ENCODE results near the gene CCNJ.
"Not testable (repeated sequence)": the region's sequence is repeated elsewhere in the genome, so short reads cannot be mapped to it uniquely, and the experiment has no call there.

Gene CCNJ, protein sequence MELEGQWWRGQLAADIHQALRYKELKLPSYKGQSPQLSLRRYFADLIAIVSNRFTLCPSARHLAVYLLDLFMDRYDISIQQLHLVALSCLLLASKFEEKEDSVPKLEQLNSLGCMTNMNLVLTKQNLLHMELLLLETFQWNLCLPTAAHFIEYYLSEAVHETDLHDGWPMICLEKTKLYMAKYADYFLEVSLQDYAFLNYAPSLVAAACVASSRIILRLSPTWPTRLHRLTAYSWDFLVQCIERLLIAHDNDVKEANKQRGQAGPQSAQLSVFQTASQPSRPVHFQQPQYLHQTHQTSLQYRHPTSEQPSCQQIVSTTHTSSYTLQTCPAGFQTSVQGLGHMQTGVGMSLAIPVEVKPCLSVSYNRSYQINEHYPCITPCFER

GRCh38 chr10:96043033-96043892 is at the start of gene CCNJ:
TSS of gene CCNJ (plus strand) at chr10:96043583. CDS start at chr10:96044394, 811 bp downstream.
- no peaks in the 10 kb centered on the region for H3K9me3 ChIP-seq (ENCODE audit: control insufficient read depth, low read length)
- H3K36me3 ChIP-seq (ENCODE audit: control insufficient read depth, insufficient read depth, low read length): no peaks in the 10 kb centered on the region
- peaks cover 6% of the 10 kb centered on the region for H3K4me1 ChIP-seq (ENCODE audit: control insufficient read depth, insufficient read depth, low read length)
- peak within 1 kb of the TSS; percentile 80 for H3K9ac ChIP-seq (ENCODE audit: low read length)
- H3K27me3 ChIP-seq (ENCODE audit: control insufficient read depth, insufficient read depth, low read length): no peaks in the 10 kb centered on the region
- peak within 1 kb of the TSS; percentile 62 for H3K4me3 ChIP-seq (ENCODE audit: low read length)

DNA sequence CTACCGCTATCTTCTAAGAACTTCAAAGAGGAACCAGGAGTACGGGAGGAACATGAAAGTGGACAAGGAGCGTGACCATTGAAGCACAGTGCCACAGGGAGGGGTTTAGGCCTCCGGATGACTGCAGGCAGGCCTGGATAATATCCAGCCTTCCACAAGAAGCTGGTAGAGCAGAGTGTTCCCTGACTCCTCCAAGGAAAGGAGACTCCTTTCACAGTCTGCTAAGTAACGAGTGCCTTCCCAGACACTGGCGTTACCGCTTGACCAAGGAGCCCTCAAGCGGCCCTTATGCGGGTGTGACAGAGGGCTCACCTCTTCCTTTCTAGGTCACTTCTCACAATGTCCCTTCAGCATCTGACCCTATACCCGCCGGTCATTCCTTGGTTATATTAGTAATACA is 49.0 kb upstream of the CCNJ start:
- H3K4me1 ChIP-seq (ENCODE audit: control insufficient read depth, insufficient read depth, low read length); H3K9ac ChIP-seq (ENCODE audit: low read length); H3K4me3 ChIP-seq (ENCODE audit: low read length); H3K9me3 ChIP-seq (ENCODE audit: control insufficient read depth, low read length); H3K36me3 ChIP-seq (ENCODE audit: control insufficient read depth, insufficient read depth, low read length); H3K27me3 ChIP-seq (ENCODE audit: control insufficient read depth, insufficient read depth, low read length): not testable (repeated sequence)

DNA sequence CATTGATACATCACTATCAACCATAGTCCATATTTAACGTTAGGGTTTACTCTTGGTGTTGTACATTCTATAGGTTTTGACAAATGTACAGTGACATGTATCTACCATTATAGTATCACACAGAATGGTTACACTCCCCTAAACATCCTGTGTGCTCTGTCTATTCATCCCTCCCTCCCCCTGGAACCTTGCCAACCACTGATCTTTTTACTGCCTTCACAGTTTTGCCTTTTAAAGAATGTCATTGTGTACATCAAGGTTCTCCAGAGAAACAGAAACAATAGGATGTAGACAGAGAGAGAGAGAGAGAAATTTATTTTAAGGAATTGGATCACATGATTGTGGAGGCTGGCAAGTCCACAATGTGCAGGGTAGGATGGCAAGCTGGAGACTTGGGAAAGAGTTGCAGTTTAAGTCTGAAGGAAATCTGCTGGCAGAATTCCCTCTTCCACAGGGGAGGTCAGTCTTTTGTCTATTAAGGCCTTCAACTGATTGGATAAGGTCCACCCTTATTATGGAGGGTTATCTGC is 45.1 kb upstream of the CCNJ start:
- Histone ChIP-seq H3K36me3 (ENCODE audit: control insufficient read depth, insufficient read depth, low read length) (no peaks in the 10 kb centered on the region), H3K27me3 (ENCODE audit: control insufficient read depth, insufficient read depth, low read length) (no peaks in the 10 kb centered on the region), H3K4me3 (ENCODE audit: low read length) (no peak overlapping the region), H3K4me1 (ENCODE audit: control insufficient read depth, insufficient read depth, low read length) (no peaks in the 10 kb centered on the region), H3K9me3 (ENCODE audit: control insufficient read depth, low read length) (no peaks in the 10 kb centered on the region), H3K9ac (ENCODE audit: low read length) (no peak overlapping the region)

- no peak overlapping the region for H3K4me3 ChIP-seq (ENCODE audit: low read length)
- H3K27me3 ChIP-seq (ENCODE audit: control insufficient read depth, insufficient read depth, low read length): no peaks in the 10 kb centered on the region
- H3K4me1 ChIP-seq (ENCODE audit: control insufficient read depth, insufficient read depth, low read length): no peaks in the 10 kb centered on the region
- no peaks in the 10 kb centered on the region for H3K36me3 ChIP-seq (ENCODE audit: control insufficient read depth, insufficient read depth, low read length)
- H3K9ac ChIP-seq (ENCODE audit: low read length): no peak overlapping the region
- no peaks in the 10 kb centered on the region for H3K9me3 ChIP-seq (ENCODE audit: control insufficient read depth, low read length)
Observed at GRCh38 chr10:96013956-96014355, 29.4 kb upstream of the CCNJ start.

- no peak overlapping the region for H3K4me3 ChIP-seq (ENCODE audit: low read length)
- H3K9ac ChIP-seq (ENCODE audit: low read length): no peak overlapping the region
- no peaks in the 10 kb centered on the region for H3K36me3 ChIP-seq (ENCODE audit: control insufficient read depth, insufficient read depth, low read length)
- no peaks in the 10 kb centered on the region for H3K27me3 ChIP-seq (ENCODE audit: control insufficient read depth, insufficient read depth, low read length)
- no peaks in the 10 kb centered on the region for H3K9me3 ChIP-seq (ENCODE audit: control insufficient read depth, low read length)
- no peaks in the 10 kb centered on the region for H3K4me1 ChIP-seq (ENCODE audit: control insufficient read depth, insufficient read depth, low read length)
Observed at GRCh38 chr10:96014473-96015102, 28.8 kb upstream of the CCNJ start.

GRCh38 chr10:96017191-96017687 is 26.1 kb upstream of the CCNJ start:
- Histone ChIP-seq H3K4me1 (ENCODE audit: control insufficient read depth, insufficient read depth, low read length) (no peaks in the 10 kb centered on the region), H3K4me3 (ENCODE audit: low read length) (no peak overlapping the region), H3K27me3 (ENCODE audit: control insufficient read depth, insufficient read depth, low read length) (no peaks in the 10 kb centered on the region), H3K9ac (ENCODE audit: low read length) (no peak overlapping the region), H3K9me3 (ENCODE audit: control insufficient read depth, low read length) (no peaks in the 10 kb centered on the region), H3K36me3 (ENCODE audit: control insufficient read depth, insufficient read depth, low read length) (no peaks in the 10 kb centered on the region)

GRCh38 chr10:96021332-96021731 is 22.1 kb upstream of the CCNJ start:
- Histone ChIP-seq H3K36me3 (ENCODE audit: control insufficient read depth, insufficient read depth, low read length) (no peaks in the 10 kb centered on the region), H3K27me3 (ENCODE audit: control insufficient read depth, insufficient read depth, low read length) (no peaks in the 10 kb centered on the region), H3K9me3 (ENCODE audit: control insufficient read depth, low read length) (no peaks in the 10 kb centered on the region), H3K4me3 (ENCODE audit: low read length) (no peak overlapping the region), H3K4me1 (ENCODE audit: control insufficient read depth, insufficient read depth, low read length) (no peaks in the 10 kb centered on the region), H3K9ac (ENCODE audit: low read length) (no peak overlapping the region)

- no peak overlapping the region for H3K9ac ChIP-seq (ENCODE audit: low read length)
- H3K36me3 ChIP-seq (ENCODE audit: control insufficient read depth, insufficient read depth, low read length): no peaks in the 10 kb centered on the region
- H3K4me3 ChIP-seq (ENCODE audit: low read length): no peak overlapping the region
- H3K4me1 ChIP-seq (ENCODE audit: control insufficient read depth, insufficient read depth, low read length): no peaks in the 10 kb centered on the region
- no peaks in the 10 kb centered on the region for H3K9me3 ChIP-seq (ENCODE audit: control insufficient read depth, low read length)
- H3K27me3 ChIP-seq (ENCODE audit: control insufficient read depth, insufficient read depth, low read length): no peaks in the 10 kb centered on the region
Observed at GRCh38 chr10:96022739-96023138, 20.6 kb upstream of the CCNJ start.

- no peak overlapping the region for H3K4me3 ChIP-seq (ENCODE audit: low read length)
- no peak overlapping the region for H3K9ac ChIP-seq (ENCODE audit: low read length)
- H3K9me3 ChIP-seq (ENCODE audit: control insufficient read depth, low read length): no peaks in the 10 kb centered on the region
- H3K27me3 ChIP-seq (ENCODE audit: control insufficient read depth, insufficient read depth, low read length): no peaks in the 10 kb centered on the region
- H3K4me1 ChIP-seq (ENCODE audit: control insufficient read depth, insufficient read depth, low read length): no peaks in the 10 kb centered on the region
- H3K36me3 ChIP-seq (ENCODE audit: control insufficient read depth, insufficient read depth, low read length): no peaks in the 10 kb centered on the region
Observed at GRCh38 chr10:96023168-96023567, 20.2 kb upstream of the CCNJ start.

- no peak overlapping the region for H3K9ac ChIP-seq (ENCODE audit: low read length)
- no peaks in the 10 kb centered on the region for H3K27me3 ChIP-seq (ENCODE audit: control insufficient read depth, insufficient read depth, low read length)
- H3K4me3 ChIP-seq (ENCODE audit: low read length): no peak overlapping the region
- H3K4me1 ChIP-seq (ENCODE audit: control insufficient read depth, insufficient read depth, low read length): no peaks in the 10 kb centered on the region
- H3K36me3 ChIP-seq (ENCODE audit: control insufficient read depth, insufficient read depth, low read length): no peaks in the 10 kb centered on the region
- no peaks in the 10 kb centered on the region for H3K9me3 ChIP-seq (ENCODE audit: control insufficient read depth, low read length)
Observed at GRCh38 chr10:96025566-96025965, 17.8 kb upstream of the CCNJ start.

GRCh38 chr10:96034625-96035024 is 8.8 kb upstream of the CCNJ start:
- no peaks in the 10 kb centered on the region for H3K27me3 ChIP-seq (ENCODE audit: control insufficient read depth, insufficient read depth, low read length)

More at GRCh38 chr10:96034625-96035024, 8.8 kb upstream of the CCNJ start:
- no peak overlapping the region for H3K4me3 ChIP-seq (ENCODE audit: low read length)
- H3K9ac ChIP-seq (ENCODE audit: low read length): no peak overlapping the region
- H3K4me1 ChIP-seq (ENCODE audit: control insufficient read depth, insufficient read depth, low read length): no peaks in the 10 kb centered on the region
- H3K9me3 ChIP-seq (ENCODE audit: control insufficient read depth, low read length): no peaks in the 10 kb centered on the region
- no peaks in the 10 kb centered on the region for H3K36me3 ChIP-seq (ENCODE audit: control insufficient read depth, insufficient read depth, low read length)
